Skeletal muscle satellite cell (primary cell): ENCODE results near the gene MALAT1.
"Not testable (repeated sequence)": the region's sequence is repeated elsewhere in the genome, so short reads cannot be mapped to it uniquely, and the experiment has no call there.

ENCODE experiments used
- H3K27me3 ChIP-seq: 2 replicates; pipeline ENCODE4 v1.7.0; 2013; ENCODE audit warnings: low read length; ENCODE audit not compliant: control insufficient read depth, insufficient read depth
- H3K36me3 ChIP-seq: 2 replicates; pipeline ENCODE4 v1.7.0; 2013; ENCODE audit warnings: mild to moderate bottlenecking, control low read depth, low read length; ENCODE audit not compliant: insufficient read depth
- H3K4me1 ChIP-seq: 2 replicates; pipeline ENCODE4 v1.7.0; 2013; ENCODE audit warnings: low read length; ENCODE audit not compliant: control insufficient read depth, insufficient read depth
- H3K4me2 ChIP-seq: 2 replicates; pipeline ENCODE4 v1.7.0; 2013; ENCODE audit warnings: mild to moderate bottlenecking, low read length
- H3K4me3 ChIP-seq: 2 replicates; pipeline ENCODE4 v1.7.0; 2013; ENCODE audit warnings: low read length
- H3K9ac ChIP-seq: 2 replicates; pipeline ENCODE4 v1.7.0; 2013; ENCODE audit warnings: mild to moderate bottlenecking, low read depth, low read length, moderate library complexity
- H3K9me3 ChIP-seq: replicated peaks from 2 replicates; pipeline ENCODE4 v1.7.0; 2013; ENCODE audit warnings: mild to moderate bottlenecking, control low read depth, low read length

Gene MALAT1

DNA sequence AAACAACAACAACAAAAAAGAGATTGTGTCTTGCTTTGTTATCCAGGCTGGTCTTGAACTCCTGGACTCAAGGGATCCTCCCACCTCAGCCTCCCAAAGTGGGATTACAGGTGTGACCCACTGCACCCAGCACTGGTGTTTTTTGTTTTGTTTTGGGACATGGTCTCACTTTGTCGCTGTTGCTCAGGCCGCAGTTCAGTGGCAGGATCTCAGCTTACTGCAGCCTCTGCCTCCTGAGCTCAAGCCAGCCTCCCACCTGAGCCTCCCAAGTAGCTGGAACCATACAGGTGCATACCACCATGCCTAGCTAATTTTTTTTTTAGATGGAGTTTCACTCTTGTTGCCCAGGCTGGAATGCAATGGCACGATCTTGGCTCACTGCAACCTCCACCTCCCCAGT is 13.5 kb downstream of the MALAT1 start:
- H3K4me2 ChIP-seq, H3K4me1 ChIP-seq, H3K9me3 ChIP-seq, H3K4me3 ChIP-seq, H3K36me3 ChIP-seq, H3K27me3 ChIP-seq, H3K9ac ChIP-seq: not testable (repeated sequence)

DNA sequence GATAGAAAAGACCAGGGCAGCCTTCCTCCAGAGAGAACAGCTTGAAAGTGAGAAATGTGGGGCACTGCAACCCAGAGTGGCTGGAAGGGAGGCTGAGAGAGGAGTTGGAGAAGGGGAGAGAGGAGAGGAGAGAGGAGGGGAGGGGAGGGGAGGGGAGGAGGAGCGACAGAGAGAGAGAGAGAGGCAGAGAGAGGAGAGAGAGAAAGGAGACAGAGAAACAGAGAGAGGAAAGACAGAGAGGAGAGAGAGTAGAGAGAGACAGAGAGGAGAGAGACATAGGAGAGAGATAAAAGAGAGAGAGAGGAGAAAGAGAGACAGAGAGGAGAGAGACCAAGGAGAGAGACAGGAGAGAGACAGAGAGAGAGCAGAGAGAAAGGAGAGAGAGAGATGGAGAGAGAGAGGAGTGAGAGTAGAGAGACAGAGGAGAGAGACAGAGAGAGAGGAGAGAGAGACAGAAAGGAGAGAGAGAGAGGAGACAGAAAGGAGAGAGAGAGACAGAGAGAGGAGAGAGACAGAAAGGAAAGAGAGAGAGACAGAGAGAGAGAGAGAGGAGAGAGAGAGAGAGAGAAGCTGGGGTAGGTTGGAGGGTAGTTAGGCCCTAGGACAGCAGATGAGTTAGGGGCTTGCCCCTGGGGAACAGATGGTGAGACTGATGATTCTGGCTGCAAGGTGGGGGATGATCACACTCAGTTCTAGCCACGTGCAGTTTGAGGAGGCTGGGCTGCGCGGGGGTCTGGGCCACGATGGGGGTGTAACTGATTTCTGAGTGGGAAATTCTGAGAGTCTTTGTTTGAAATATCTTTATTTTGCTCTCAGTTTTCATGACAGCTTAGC is 17.5 kb downstream of the MALAT1 start:
- Histone ChIP-seq H3K36me3 (no peaks in the 10 kb centered on the region), H3K4me3 (no peak overlapping the region), H3K4me2 (no peak overlapping the region), H3K9me3 (no peaks in the 10 kb centered on the region), H3K4me1 (no peaks in the 10 kb centered on the region), H3K9ac (no peak overlapping the region), H3K27me3 (no peaks in the 10 kb centered on the region)

DNA sequence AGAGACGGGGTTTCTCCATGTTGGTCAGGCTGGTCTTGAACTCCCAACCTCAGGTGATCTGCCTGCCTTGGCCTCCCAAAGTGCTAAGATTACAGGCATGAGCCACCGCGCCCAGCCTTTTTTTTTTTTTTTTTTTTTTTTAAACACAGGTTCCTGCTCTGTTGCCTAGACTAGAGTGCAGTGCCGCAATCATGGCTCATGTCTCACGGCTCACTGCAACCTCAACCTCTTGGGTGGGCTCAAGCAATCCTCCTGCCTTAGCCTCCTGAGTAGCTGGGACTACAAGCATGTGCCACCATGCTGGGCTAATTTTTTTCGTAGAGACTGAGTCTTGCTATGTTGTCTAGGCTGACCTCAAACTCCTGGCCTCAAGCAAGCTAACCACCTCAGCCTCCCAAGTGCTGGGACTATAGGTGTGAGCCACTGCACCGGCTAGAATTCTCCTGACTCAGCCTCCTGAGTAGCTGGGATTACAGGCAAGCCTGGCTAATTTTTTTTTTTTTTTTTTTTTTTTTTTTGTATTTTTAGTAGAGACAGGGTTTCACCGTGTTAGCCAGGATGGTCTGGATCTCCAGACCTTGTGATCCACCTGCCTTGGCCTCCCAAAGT is 20.2 kb downstream of the MALAT1 start:
- not testable (repeated sequence) for H3K9me3 ChIP-seq, H3K4me1 ChIP-seq, H3K9ac ChIP-seq, H3K36me3 ChIP-seq, H3K27me3 ChIP-seq, H3K4me2 ChIP-seq, H3K4me3 ChIP-seq

DNA sequence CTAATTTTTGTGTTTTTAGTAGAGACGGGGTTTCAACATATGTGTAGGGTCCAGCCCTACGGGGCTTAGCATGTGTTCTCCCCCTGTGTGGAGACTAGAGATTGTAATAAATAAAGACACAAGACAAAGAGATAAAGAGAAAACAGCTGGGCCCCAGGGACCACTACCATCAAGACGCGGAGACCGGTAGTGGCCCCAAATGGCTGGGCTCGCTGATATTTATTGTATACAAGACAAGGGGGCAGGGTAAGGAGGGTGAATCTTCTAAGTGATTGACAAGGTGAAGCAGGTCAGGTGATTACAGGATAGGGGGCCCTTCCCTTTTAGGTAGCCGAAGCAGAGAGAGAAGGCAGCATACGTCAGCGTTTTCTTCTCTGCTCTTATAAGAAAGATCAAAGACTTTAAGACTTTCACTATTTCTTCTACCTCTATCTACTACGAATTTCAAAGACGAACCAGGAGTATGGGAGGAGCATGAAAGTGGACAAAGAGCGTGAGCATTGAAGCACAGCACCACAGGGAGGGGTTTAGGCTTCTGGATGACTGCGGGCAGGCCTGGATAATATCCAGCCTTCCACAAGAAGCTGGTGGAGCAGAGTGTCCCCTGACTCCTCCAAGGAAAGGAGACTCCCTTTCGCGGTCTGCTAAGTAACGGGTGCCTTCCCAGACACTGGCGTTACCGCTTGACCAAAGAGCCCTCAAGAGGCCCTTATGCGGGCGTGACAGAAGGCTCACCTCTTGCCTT is 23.1 kb downstream of the MALAT1 start:
- not testable (repeated sequence) for H3K9ac ChIP-seq

DNA sequence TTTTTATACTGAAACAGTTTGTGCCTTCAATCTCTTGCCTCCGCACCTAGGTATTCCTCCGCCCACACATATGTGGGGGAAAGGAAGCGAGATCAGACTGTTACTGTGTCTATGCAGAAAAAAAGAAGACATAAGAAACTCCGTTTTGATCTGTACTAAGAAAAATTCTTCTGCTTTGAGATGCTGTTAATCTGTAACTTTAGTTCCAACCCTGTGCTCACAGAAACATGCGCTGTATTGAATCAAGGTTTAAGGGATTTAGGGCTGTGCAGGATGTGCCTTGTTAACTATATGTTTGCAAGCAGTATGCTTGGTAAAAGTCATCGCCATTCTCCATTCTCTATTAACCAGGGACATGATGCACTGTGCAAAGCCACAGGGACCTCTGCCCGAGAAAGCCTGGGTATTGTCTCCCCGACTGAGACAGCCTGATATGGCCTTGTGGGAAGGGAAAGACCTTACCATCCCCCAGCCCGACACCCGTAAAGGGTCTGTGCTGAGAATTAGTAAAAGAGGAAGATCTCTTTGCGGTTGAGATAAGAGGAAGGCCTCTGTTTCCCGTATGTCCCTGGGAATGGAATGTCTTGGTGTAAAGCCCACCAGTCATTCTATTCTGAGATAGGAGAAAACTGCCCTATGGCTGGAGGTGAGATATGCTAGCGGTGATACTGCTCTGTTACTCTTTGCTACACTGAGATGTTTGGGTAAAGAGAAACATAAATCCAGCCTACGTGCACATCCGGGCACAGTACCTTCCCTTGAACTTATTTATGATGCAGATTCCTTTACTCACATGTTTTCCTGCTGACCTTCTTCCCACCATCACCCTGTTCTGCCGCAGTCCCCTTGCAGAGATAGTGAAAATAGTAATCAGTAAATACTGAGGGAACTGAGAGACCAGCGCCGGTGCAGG is 24.1 kb downstream of the MALAT1 start:
- H3K27me3 ChIP-seq, H3K9me3 ChIP-seq, H3K9ac ChIP-seq, H3K4me3 ChIP-seq, H3K4me2 ChIP-seq: not testable (repeated sequence)
- Histone ChIP-seq H3K4me1 (peaks cover 22% of the 10 kb centered on the region), H3K36me3 (peaks cover 21% of the 10 kb centered on the region)

More for the DNA sequence above, 23.1 kb downstream of the MALAT1 start:
- peaks cover 13% of the 10 kb centered on the region for H3K36me3 ChIP-seq
- not testable (repeated sequence) for H3K27me3 ChIP-seq, H3K4me3 ChIP-seq, H3K9me3 ChIP-seq, H3K4me2 ChIP-seq
- peaks cover 22% of the 10 kb centered on the region for H3K4me1 ChIP-seq

DNA sequence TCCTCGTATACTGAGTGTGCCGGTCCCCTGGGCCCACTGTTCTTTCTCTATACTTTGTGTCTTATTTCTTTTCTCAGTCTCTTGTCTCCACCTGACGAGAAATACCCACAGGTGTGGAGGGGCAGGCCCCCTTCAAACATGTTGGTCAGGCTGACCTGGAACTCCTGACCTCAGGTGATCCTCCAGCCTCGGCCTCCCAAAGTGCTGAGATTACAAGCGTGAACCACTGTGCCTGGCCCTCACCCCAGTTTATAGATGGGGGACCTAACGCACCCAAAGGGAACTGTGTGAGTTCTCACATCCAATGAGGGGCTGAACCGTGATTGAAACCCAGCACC is 24.8 kb downstream of the MALAT1 start:
- not testable (repeated sequence) for H3K9ac ChIP-seq, H3K27me3 ChIP-seq, H3K9me3 ChIP-seq, H3K4me2 ChIP-seq, H3K4me3 ChIP-seq
- H3K4me1 ChIP-seq = peaks cover 22% of the 10 kb centered on the region
- H3K36me3 ChIP-seq = peaks cover 22% of the 10 kb centered on the region

DNA sequence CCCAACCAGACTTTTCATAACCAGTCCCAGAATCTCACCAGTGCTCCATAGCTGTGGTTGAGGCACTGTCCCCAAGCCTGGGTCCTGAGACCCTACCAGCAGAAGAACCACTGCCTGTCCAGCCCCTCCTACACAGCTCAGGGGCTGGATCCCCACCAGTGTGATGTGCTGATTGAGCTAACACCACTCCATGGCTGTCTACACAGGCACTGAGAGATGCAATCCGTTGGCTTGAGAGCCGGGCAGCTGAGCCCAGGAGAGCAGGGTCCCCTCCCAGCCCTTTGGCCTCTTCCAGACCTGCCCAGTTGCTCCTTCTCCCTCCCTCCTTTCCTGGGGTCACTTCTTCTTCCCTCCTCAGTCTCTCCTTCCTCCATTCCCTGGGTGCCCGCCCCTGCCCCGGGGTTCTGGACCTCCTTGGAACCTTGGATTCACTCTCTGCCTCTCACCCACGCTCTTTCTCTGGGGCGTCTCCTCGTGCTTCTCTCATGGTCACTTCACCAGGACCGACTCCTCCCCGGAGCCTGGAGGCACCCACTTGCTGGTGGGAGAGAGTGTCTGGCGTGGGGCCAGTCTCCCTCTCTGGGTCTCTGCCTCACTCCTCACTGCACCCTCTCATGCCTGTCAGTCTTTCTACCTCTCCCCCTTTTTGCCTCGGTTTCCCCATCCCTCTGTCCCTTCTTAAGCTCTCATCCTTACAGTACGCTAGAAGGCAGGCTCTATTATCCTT is 25.3 kb downstream of the MALAT1 start:
- H3K9ac ChIP-seq = peak overlapping the region; percentile 29

DNA sequence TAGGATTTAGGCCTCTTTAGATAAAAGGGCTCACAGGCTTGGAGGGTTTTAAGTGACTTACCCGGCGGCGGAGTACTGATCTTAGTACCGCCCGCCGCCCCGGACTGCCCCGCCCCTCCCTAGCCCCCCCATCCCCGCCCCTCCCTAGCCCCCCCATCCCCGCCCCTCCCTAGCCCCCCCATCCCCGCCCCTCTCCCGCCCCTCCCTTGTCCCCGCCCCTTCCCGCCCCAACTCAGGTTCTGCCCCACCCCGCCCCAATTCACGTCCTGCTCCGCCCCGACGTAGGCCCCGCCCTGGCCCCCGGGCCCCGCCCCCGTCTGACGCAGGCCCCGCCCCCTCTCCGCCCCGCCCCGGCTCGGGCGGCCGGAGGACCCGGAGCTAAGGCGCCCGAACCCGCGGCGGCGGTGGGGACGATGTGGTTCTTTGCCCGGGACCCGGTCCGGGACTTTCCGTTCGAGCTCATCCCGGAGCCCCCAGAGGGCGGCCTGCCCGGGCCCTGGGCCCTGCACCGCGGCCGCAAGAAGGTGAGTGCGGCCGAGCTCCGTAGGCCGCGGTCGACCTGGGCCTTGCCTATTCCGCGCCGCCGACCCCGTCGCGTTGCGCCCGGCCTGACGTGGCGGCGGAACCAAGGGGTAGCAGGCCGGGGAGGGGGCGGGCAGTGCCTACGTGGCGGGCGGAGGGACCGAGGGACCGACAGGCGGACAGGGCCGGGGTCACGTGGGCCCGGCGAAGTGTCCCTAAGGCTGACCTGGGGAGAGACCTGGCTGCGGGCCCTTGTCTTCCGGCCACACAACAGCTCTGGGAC is 26.1 kb downstream of the MALAT1 start, which contains the start of gene SCYL1:
Gene SCYL1 (plus strand): TSS at position 343 of the 805 bp plus-strand sequence. CDS start 71 bp downstream, at position 414.
- H3K4me3 ChIP-seq = peak within 1 kb of the TSS; percentile 77
- H3K36me3 ChIP-seq = peaks cover 35% of the 10 kb centered on the region
- peaks cover 22% of the 10 kb centered on the region for H3K4me1 ChIP-seq
- H3K27me3 ChIP-seq = no peaks in the 10 kb centered on the region
- no peaks in the 10 kb centered on the region for H3K9me3 ChIP-seq
- peak within 1 kb of the TSS; percentile 89 for H3K4me2 ChIP-seq
- peak within 1 kb of the TSS; percentile 98 for H3K9ac ChIP-seq

More for the DNA sequence above, 25.3 kb downstream of the MALAT1 start:
- H3K4me3 ChIP-seq = peak overlapping the region; percentile 53
- H3K4me2 ChIP-seq = peak overlapping the region; percentile 71
- peaks cover 28% of the 10 kb centered on the region for H3K36me3 ChIP-seq
- H3K27me3 ChIP-seq = no peaks in the 10 kb centered on the region
- H3K4me1 ChIP-seq = peaks cover 22% of the 10 kb centered on the region
- no peaks in the 10 kb centered on the region for H3K9me3 ChIP-seq

DNA sequence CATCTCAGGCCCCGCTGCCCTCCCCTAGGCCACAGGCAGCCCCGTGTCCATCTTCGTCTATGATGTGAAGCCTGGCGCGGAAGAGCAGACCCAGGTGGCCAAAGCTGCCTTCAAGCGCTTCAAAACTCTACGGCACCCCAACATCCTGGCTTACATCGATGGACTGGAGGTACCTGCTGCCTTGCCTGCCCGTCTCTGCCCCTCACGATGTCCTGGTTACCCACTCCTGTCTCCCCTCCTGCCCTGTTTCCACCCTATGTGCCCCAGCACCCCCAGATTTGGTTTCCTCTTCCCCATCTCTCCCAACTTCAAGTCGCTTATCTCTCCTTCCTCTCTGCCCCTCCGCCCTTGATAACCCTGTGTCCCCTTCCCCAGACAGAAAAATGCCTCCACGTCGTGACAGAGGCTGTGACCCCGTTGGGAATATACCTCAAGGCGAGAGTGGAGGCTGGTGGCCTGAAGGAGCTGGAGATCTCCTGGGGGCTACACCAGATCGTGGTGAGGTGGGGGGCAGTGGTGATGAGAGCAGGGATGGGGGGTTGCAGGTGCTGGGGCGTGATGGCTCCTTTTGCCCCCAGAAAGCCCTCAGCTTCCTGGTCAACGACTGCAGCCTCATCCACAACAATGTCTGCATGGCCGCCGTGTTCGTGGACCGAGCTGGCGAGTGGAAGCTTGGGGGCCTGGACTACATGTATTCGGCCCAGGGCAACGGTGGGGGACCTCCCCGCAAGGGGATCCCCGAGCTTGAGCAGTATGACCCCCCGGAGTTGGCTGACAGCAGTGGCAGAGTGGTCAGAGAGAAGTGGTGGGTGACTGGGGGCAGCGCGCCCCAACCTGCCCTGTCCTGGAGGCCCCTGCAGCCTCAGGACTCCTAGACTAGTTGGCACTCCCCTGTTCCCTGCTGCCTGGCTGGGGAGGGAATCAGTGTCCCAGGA is 27.0 kb downstream of the MALAT1 start:
- Histone ChIP-seq H3K9ac (peak overlapping the region; percentile 98), H3K4me2 (peak overlapping the region; percentile 89), H3K9me3 (no peaks in the 10 kb centered on the region), H3K4me3 (peak overlapping the region; percentile 77), H3K27me3 (no peaks in the 10 kb centered on the region), H3K36me3 (peaks cover 43% of the 10 kb centered on the region), H3K4me1 (peaks cover 22% of the 10 kb centered on the region)
